Stimulated activated CD8-positive, alpha-beta memory T cell treated with anti-CD3 and anti-CD28 coated beads, Interleukin-7, amount 100 ng/mL, for 24 hours (primary cell): ENCODE results near the gene OCLN.
"Not testable (repeated sequence)": the region's sequence is repeated elsewhere in the genome, so short reads cannot be mapped to it uniquely, and the experiment has no call there.

Experiments used
- DNase-seq: peaks from one replicate; pipeline ENCODE4 v3.0.0-alpha.2; 2020; ENCODE audit warnings: low read depth

Gene OCLN

DNA sequence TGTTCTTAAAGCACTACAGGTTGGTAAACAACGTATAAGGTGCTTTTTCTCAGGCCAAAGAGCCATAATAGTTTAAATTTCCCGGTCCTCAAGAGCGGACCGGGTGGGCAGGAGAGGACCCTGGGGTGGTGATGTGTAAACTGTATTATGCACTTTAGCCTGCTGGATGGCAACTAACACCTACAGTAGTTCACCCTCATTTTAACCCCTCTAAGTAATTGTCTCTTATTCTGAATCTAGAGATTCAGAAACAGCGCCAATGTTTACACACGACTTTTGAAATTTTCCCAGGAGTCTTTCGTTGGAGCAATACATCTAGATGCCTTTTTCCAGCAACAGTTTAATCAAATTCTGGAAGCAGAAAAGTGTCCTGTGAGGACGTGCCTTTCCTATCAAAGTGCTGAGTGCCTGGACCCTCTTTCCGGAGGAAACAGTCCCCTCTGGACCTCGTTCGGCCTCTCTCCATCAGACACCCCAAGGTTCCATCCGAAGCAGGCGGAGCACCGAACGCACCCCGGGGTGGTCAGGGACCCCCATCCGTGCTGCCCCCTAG is 676 bp upstream of the OCLN start:
- DNase-seq: no peak

- DNase-seq: no peak
Measured at GRCh38 chr5:69492923-69493395, 369 bp downstream of the OCLN start.

DNA sequence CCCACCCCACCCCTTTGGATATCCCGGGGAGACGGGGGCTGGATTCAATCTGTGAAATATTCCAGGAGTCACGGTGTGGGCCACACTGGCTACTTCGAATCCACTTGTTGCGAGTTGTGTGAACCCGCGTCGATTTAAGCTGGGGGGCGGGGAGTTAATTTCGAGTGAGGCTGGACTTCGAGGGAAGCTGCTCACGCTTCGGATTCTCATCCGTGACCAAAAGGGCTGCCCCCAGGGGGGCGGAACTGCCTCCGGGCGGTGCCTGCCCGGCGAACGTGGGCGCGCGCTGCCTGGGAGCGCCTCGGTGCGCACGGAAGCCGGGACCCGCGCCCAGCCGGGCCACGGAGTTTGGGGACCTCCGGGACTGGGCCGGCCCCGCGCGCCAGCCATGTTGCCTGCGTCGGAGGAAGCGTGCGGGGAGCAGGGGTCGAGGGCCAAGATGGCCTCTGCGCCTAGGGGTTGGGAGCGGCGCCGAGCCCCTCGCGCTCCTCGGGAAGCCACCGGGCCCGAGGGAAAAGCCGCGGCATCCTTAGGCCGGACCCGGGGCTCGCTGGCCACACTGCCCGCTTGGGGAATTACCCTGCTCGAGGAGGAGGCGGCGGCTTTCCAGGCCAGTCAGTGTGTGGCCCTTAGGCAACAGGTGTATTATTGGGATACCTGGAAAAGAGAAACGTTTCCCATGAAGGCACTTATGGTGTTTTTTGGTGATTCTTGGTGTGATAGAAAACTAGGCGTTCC is 975 bp downstream of the OCLN start:
- no peak for DNase-seq

DNA sequence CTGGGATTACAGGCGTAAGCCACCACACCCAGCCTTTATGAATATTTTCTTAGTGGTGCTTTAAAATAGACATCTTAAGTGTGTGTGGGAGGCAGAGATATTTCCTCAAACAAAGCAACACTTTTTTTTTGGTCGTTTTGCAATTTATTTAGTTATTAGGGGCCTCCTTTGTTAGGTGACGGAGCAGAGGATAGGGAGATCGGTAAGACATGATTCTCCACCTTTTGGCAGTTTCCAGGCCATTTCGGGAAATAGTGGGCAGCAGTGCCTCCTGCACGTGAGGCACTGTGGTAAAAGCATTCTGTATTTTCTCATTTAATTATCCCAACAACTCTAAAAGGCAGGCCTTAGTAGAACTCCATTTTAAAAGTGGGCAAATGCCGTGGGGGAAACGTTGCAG is 1.9 kb downstream of the OCLN start:
- DNase-seq: no peak

DNA sequence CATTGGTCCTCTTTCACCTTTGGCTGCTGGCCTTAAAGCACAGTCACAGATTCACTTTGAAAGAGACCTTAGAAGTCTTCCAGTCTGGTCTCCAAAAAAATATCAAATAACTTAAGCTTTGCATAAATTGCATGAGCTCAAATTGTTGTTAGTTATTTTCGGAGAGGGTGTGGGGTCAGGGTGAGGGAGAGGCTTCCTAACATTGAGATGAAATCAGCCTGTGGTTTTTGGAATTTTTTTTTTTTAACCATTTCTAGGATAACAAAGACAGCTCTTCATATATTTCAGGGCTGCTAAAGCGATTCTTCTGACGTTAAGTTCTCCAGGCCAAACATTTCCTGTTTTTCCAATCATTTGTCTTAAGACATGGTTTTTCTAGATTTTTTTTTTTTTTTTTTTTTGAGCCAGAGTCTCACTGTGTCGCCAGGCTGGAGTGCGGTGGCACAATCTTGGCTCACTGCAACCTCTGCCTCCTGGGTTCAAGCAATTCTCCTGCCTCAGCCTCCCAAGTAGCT is 4.5 kb downstream of the OCLN start:
- no peak for DNase-seq

GRCh38 chr5:69498384-69498783 is 5.8 kb downstream of the OCLN start:
- DNase-seq: no peak

- DNase-seq: no peak
Measured at GRCh38 chr5:69502367-69502766, 9.8 kb downstream of the OCLN start.

DNA sequence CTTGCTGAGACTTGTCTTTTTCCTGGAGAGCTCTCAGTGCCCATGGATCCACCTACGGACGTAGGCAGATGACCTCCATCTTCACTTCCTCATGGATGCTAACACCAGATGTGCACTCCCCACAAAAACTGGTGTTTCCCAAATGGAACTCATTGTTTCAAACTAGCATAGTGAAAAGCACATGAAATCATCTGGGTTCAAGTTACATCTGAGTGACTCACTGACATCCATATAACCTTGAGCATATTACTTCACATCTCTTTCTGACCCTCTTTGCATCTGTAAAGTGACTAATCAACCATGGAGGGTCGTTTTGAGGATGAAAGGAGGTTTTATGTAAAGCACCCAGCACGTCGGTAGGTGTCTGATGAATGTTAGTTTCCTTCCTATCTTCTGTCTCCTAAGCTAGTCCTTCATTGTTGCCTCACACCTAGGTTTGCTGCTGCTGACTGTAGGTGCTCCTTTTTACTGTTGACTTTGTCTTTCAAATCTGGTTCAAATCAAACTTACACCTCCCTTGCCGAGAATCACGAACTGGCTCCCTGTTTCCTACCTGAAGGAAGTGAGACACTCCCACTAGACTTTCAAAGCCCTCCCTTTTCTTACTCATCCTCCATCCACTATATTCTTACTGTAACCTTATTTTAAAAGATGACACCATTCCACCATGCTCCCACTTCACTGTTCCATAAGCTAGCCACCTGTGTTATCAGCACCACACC is 10.3 kb downstream of the OCLN start:
- no peak for DNase-seq

DNA sequence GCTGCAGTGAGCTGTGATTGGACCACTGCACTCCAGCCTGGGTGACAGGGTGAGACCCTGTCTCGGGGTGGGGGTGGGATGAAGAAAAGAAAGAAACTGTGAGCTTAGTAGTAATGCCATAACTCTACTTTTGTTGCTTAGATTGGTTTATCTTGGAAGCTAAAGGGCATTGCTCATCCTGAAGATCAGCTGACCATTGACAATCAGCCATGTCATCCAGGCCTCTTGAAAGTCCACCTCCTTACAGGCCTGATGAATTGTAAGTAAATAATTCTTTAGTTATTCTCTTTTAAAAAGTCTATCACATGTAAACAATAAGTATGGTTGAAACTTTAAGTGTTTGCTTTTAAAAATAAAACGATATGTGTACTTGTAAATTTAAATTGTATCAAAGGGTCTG is 11.4 kb downstream of the OCLN start:
- DNase-seq: no peak

GRCh38 chr5:69505306-69505705 is 12.7 kb downstream of the OCLN start:
- no peak for DNase-seq

- DNase-seq: no peak
Measured at GRCh38 chr5:69509212-69509611, 16.6 kb downstream of the OCLN start.

DNA sequence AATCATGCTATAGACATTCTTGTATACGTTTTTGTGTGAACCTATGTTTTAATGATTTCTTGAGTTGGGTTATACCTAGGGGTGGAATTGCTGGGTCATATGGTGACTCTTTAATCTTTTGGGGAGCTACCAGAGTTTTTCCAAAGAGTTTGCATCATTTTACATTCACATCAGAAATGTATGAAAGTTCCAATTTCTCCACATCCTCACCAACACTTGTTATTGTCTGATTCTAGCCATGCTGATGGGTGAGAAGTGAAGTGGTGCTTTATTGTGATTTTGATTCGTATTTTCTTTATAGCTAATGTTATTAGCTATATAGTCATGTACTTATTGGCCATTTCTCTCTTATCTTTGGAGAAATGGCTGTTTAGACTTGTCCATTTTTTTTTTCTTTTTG is 18.1 kb downstream of the OCLN start:
- DNase-seq: no peak

DNA sequence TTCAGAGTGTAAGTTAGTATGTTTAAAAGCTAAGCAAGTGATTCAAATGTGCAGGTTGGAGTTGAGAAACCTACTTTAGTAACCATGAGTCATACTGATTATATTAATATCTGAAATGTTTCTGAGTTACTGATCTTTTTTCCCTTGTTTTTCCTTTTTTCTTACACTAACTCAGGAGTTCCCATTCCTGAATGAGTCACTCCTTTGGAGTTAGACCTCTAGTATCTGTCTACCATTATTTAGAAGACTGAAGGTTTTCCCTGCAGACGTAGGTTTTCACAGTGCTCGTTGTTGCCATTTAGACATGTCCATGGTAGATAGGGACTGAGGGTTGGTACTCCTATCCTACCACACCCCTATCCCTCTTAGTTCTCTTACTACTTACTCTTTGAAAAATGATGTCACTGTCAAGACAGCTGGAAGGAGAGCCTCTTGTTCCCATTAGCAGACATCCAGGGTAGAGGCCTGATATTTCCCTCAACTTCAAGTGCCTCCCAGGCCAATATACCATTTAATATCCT is 20.2 kb downstream of the OCLN start:
- no peak for DNase-seq

GRCh38 chr5:69515570-69515969 is 23.0 kb downstream of the OCLN start:
- not testable (repeated sequence) for DNase-seq

DNA sequence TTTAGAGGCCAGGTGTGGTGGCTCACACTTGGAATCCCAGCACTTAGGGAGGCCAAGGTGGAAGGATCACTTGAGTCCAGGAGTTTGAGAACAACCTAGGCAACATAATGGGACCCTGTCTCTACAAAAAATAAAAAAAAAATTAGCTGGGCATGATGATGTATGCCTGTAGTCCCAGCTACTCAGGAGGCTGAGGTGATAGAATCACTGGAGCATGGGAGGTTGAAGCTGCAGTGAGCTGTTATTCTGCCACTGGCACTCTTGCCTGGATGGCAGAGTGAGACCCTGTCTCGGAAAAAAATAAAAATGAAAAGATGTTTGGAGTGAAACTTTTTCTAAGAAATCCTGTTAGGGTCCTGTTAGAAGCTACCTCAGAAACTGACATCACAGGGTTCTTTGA is 24.2 kb downstream of the OCLN start:
- DNase-seq: no peak

DNA sequence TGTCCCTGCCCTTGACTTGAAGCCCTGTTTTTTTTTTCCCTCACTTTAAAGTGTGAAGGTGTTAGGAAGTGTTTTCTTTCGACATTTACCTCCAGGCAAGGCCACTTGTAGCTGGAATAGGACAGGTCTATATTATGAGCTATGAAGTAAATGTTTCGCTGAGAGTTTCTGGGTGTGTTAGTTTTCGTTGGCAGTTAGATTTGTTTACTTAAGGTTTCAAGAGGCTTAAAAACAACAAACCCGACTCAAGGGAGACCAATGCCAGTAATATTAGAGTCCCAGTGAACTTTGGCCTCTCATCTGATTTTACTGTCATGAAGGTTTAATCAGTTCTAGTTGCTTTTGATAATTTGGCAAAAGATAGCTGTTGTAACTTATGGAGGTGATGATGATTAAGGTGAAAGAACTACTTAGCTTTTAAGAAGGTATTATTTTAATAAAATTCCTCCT is 25.2 kb downstream of the OCLN start:
- DNase-seq: no peak

DNA sequence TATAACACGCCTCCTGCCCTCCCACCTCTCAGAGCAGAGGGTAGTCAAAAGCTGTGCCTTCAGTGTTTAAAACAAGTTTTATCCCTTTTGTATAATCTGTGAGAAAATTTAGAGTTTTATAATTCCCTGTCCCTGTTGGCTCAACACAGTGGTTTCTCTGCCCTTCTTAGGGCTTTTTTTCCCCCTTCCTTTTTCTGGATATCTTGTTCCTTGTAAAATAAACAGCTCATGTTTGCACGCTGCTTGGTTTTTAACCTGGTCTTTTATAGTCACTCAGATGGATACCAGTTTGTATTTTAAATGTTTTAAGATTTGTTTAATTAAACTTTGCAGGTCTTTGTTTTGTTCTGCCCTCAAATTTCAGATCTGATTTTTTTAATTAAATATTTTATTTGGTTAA is 26.7 kb downstream of the OCLN start:
- no peak for DNase-seq

- DNase-seq: no peak
Measured at GRCh38 chr5:69522035-69522434, 29.4 kb downstream of the OCLN start.

DNA sequence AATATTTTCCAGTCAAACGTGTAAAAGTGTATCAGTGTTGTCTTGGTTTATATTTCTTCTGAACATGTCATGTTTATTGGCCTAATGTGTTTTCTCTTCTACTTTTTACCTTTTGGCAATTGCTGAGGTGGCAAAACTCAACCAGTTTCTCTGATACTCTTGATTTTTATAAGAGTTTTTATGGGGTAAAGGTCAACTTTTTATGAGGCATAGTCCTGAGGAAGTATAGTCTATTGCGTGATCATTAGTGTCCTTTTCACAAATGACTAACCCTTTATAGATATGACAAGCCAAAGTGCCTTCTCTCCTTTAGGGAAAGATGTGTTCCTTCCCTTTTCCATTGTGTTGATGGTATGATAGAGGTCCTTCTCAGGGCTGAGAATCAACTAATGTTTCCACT is 32.9 kb downstream of the OCLN start:
- no peak for DNase-seq

DNA sequence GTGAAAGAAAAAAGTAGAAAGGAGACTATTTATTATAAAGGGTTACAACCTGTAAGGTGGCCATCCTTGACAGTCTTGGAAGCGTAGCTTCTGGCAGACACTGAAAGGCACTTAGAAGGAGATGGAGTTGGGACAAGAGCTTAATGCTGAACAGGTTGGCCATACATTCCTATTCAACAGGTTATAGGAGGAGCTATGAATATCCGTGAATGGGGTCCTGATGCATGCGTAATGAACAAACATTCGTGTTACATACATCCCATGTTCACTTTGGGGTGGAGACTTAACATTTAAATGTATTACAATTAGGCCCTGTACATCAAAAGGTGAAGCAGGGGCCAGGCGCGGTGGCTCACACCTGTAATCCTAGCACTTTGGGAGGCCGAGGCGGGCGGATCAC is 34.1 kb downstream of the OCLN start:
- no peak for DNase-seq

- DNase-seq: no peak
Measured at GRCh38 chr5:69527128-69527770, 34.7 kb downstream of the OCLN start.

- no peak for DNase-seq
Measured at GRCh38 chr5:69528035-69528434, 35.4 kb downstream of the OCLN start.
